ENCODE data around the gene VIPR2.

Gene VIPR2

GRCh38 chr7:159034988-159035387 lies 109.7 kb downstream of the VIPR2 start:
- DNase-seq (ENCODE audit: insufficient read length, low spot score) (no peak), FAIRE-seq (no peak)
- no peak for TF ChIP-seq POLR2A (IDR thresholded peaks at IDR 0.05; ENCODE audit: low read depth, low read length)

DNA sequence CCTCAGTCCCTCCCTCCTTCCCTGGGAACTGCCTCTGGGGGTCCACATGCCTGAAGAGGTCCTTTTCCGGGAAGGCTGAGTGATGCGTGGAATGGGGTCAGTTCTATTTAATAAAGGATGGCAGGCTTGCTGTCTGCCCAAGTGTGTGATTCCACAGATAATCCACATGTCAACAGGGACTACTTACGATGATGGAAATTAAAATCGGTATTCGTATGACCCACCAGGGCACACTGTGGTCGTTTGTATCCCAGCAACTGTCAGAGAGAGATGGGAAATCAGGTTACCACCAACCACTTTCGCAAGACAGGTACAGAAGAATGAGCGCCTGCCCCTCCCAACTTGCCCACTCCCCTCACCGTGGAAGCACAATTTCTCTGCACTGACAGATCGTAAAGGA lies 110.3 kb downstream of the VIPR2 start:
- no peak for FAIRE-seq
- DNase-seq (ENCODE audit: insufficient read length, low spot score) = no peak
- TF ChIP-seq POLR2A (IDR thresholded peaks at IDR 0.05; ENCODE audit: low read depth, low read length) = no peak

- TF ChIP-seq POLR2A (IDR thresholded peaks at IDR 0.05; ENCODE audit: low read depth, low read length) = no peak
- no peak for DNase-seq (ENCODE audit: insufficient read length, low spot score)
- FAIRE-seq = no peak
Measured at GRCh38 chr7:159033956-159034355, 110.7 kb downstream of the VIPR2 start.

DNA sequence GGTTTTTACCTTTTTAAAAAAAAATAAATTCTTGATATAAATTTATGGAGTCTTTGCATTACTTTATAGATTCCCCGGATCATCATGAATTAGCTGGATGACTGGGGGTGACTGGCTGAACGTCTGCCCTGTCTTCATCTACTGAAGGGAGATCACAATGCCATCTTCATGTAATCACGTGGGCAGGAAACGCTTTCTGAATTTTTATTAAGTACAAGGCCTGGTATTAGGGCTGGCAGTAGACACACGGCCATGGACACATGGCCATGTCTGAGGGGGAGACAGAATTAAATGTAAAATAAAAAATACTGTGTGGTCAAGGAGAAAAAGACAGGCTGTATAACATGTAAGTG lies 111.2 kb downstream of the VIPR2 start:
- DNase-seq (ENCODE audit: insufficient read length, low spot score) (no peak), FAIRE-seq (no peak)
- TF ChIP-seq POLR2A (IDR thresholded peaks at IDR 0.05; ENCODE audit: low read depth, low read length) = no peak

- no peak for TF ChIP-seq POLR2A (IDR thresholded peaks at IDR 0.05; ENCODE audit: low read depth, low read length)
- FAIRE-seq = no peak
Measured at GRCh38 chr7:159032753-159033472, 111.8 kb downstream of the VIPR2 start.

DNA sequence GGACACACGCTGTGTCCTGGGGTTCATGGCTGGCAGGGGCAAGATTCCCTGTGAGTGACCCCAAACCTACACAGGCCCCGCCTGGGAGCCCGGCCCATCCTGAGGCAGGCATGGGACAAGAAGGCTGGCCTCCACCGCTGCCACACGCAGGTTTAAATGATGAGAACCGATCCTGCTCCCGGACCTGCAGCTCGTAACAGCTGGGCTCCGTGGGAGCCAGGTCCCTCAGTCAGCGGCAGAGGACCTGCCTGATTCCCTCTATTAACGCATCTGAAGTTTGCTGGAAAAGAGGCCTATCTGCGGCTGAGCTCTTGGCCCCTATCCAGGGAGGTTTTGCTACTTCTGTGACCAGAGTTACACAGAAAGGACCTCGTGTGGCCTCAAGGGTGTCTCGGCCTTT lies 112.3 kb downstream of the VIPR2 start:
- FAIRE-seq (no peak), DNase-seq (ENCODE audit: insufficient read length, low spot score) (no peak)
- no peak for TF ChIP-seq POLR2A (IDR thresholded peaks at IDR 0.05; ENCODE audit: low read depth, low read length)

More at GRCh38 chr7:159032753-159033472, 111.8 kb downstream of the VIPR2 start:
- no peak for DNase-seq (ENCODE audit: insufficient read length, low spot score)

DNA sequence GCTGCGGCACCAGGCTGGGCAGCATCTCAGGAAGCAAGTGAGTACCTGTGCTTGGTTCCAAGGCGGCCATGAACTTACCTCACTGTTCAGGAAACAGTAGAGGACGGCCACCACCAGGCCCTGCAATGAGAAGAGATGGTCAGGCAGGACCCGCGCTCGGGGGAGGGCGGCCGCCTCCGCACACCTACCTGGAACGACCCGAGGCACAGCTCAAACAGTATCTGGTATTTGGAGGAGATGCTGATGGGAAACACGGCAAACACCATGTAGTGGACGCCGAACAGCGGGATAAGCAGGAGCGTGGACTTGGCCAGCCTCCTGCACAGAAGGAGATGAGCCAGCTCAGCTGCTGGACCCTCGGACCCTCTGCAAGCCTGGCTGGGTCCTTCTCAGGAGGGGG lies 112.9 kb downstream of the VIPR2 start:
- FAIRE-seq (no peak), DNase-seq (ENCODE audit: insufficient read length, low spot score) (no peak)
- no peak for TF ChIP-seq POLR2A (IDR thresholded peaks at IDR 0.05; ENCODE audit: low read depth, low read length)

DNA sequence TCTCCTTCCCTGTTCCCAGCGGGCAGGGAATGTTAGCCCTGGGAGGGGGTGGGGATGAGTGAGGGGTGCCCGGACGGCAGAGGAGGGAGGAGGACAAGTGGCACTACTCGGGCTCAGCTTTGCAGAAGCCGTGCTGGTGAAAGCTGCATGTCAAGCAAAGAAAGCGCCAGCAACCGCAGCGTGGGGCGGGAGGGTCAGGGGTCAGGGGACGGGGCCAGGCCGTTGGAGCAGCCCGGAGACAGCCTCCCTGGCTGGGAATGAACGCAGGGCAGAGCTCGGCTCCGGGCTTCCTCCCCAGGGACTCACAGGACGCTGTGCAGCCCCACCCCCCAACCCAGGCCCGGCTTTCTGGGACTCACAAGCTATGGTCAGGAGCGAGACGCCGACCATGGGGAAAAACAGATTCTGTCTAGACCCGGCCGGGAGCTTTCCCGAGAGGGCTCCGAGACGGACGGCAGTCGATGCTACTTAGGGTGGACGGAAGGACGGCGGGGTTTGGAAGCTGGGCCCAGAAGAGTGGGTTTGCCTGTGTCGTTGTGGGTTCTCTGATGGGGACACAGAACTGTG lies 113.4 kb downstream of the VIPR2 start:
- FAIRE-seq = no peak
- DNase-seq (ENCODE audit: insufficient read length, low spot score) = no peak
- TF ChIP-seq POLR2A (IDR thresholded peaks at IDR 0.05; ENCODE audit: low read depth, low read length) = no peak

GRCh38 chr7:159030490-159031134 lies 114.1 kb downstream of the VIPR2 start:
- DNase-seq (ENCODE audit: insufficient read length, low spot score) (no peak), FAIRE-seq (no peak)
- no peak for TF ChIP-seq POLR2A (IDR thresholded peaks at IDR 0.05; ENCODE audit: low read depth, low read length)

DNA sequence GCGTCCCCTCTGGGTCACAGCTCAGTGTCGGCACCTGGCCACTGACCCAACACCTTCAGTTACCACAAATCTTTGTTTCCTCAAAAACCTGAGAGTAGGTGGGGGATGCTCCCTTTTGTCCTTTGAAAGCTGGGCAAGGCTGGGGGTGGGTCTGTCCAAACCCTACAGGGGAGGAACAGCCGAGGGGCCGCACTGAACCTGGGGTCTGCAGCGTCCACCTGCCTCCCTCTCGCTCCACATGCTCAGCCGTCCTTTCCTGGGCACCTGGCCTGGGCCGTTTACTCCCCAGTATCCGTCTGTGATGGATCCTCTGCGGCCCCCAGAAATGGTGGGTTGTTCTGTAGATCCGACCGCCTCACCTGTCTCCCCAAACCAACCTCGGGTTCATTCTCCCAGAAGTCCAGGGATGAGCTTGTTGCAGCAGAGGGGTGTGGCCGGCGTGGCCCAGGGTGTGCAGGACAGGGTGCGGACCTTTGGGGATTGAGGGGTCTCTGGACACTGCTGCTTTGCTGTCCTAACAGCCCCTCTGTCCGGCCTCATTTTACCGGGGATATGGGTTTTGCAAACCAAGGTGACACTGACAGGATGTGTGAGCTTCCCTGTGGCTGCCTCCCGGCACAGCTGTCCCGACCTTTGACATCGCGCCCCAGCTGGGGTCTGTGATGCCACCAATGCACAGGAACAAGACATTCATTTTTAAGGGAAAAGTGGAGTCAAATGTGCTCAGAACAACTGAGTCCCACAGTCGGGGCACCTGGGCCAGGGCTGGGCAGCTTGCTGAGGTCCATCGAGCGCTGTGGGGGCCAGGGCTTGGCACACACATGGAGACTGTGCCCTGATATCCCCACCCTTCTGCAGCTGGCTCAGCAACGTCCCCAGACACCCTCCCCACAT lies 115.9 kb downstream of the VIPR2 start:
- FAIRE-seq = no peak
- TF ChIP-seq POLR2A (IDR thresholded peaks at IDR 0.05; ENCODE audit: low read depth, low read length) = no peak
- DNase-seq (ENCODE audit: insufficient read length, low spot score) = no peak

DNA sequence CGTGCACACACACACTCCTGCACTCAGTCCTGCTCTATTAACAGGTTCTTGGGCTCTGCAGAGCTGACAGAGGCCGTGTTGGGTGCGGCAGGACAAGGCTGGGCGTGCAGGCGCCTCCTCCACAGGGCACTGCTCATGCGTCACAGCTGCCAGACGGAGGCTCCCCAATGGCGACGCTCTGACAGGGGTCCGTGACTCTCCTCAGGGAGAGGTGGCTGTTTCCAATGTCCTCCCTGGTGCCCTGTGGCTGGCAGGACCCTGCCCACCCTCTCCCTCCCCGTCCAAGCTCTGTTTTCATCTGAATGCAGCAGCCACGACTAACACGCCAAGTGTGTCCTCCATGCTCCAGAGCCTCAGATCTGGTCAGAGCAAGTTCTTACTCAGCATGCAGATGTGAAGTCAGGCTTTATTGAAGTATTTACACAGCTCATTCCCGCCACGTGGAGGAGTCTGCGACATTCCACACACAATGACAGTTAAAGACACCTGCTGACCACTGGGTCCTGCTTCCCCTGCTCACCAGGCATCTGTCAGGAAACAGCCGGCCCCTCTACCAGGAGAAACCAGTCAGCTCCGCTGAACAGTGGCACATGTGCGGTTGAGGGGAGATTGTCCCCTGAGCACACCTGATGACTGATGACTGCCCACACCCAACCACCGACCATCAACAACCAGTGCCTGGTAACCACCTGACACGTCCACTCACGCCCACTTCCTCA lies 116.7 kb downstream of the VIPR2 start:
- DNase-seq (ENCODE audit: insufficient read length, low spot score) (no peak), FAIRE-seq (no peak)
- no peak for TF ChIP-seq POLR2A (IDR thresholded peaks at IDR 0.05; ENCODE audit: low read depth, low read length)

DNA sequence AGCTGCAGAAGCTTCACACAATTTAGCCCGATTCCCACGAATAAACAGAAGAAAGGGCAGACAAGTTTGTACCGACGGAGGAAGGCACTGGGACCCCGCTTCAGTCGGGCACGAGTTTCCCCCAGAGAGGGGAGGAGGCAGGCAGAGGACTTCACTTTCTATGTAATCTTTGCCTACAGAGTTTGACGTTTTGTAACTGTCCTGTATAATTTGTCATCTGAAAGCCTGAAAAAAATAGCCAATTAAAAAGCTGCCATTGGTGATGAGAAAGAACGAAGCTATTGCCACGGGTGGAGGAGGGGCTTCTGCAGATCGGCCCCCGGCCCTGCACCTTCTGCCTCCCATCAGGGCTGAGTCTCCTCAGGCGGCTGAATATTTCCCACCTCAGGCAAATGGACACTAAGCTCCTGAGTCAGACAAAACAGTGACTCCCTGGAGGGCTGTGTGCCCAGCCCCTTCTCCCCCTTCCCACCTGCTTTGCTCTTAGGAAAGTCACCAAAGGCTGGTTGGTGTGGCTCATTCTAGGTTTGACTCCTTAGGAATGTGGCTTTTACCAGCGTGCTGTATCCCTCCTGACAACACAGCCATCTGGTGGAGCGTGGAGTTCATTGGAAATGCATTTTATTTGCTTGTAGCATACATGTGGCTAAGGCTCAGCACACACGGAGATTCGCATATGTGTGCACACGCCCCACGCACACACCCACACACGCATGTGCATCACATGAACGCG lies 117.4 kb downstream of the VIPR2 start:
- TF ChIP-seq POLR2A (IDR thresholded peaks at IDR 0.05; ENCODE audit: low read depth, low read length) = no peak
- FAIRE-seq (no peak), DNase-seq (ENCODE audit: insufficient read length, low spot score) (no peak)
